HepG2 (cell line): ENCODE results near the gene DPP6. TPM values are rescaled to one million over a fixed set of nuclear protein-coding genes. Genes with fewer than 3 reads are reported as not detected.

Experiments
- AGO1 ChIP-seq: fragments of 200-400 bp; formaldehyde crosslinking; IDR thresholded peaks from 2 replicates; pipeline ENCODE4 v1.6.1; 2017; ENCODE audit warnings: mild to moderate bottlenecking, low read depth, low read length, moderate library complexity; ENCODE audit not compliant: poor library complexity, severe bottlenecking
- BRCA1 ChIP-seq: sonication (generic); formaldehyde crosslinking; IDR thresholded peaks from 2 replicates; pipeline ENCODE4 v1.4.0; 2020; ENCODE audit warnings: missing genetic modification reagents
- DNMT1 ChIP-seq: sonication (generic); formaldehyde crosslinking; IDR thresholded peaks from 2 replicates; pipeline ENCODE4 v1.5.1; 2020; ENCODE audit warnings: mild to moderate bottlenecking, missing genetic modification reagents
- HDAC1 ChIP-seq: sonication (generic); formaldehyde crosslinking; IDR thresholded peaks from 2 replicates; pipeline ENCODE4 v1.5.1; 2020; ENCODE audit warnings: mild to moderate bottlenecking, missing genetic modification reagents
- HNF4G ChIP-seq, 2 experiments: sonication (generic) in 1 of 2; formaldehyde crosslinking in 1 of 2; IDR thresholded peaks; 2 replicates each; pipeline versions ENCODE4 v1.4.0 to v1.6.1; 2011 to 2020; ENCODE audit warnings: borderline replicate concordance in 2 of 2, low read depth in 2 of 2, mild to moderate bottlenecking in 2 of 2, low read length in 1 of 2, missing genetic modification reagents in 1 of 2, moderate library complexity in 1 of 2
- KDM6A ChIP-seq: IDR thresholded peaks from 2 replicates; pipeline ENCODE4 v1.6.1; 2016; ENCODE audit warnings: low read depth
- SALL1 ChIP-seq: sonication (generic); formaldehyde crosslinking; IDR thresholded peaks from 2 replicates; pipeline ENCODE4 v1.8.0; 2022; ENCODE audit warnings: mild to moderate bottlenecking, missing genetic modification reagents
- TBX3 ChIP-seq: fragments of 450-650 bp; IDR thresholded peaks from 2 replicates; pipeline ENCODE4 v1.6.1; 2017; ENCODE audit warnings: antibody characterized with exemption, mild to moderate bottlenecking, inconsistent platforms, borderline replicate concordance
- TRIM24 ChIP-seq: sonication (generic); formaldehyde crosslinking; IDR thresholded peaks from 2 replicates; pipeline ENCODE4 v1.8.0; 2022; ENCODE audit warnings: mild to moderate bottlenecking, missing genetic modification reagents
- ZNF160 ChIP-seq: sonication (generic); formaldehyde crosslinking; IDR thresholded peaks from 2 replicates; pipeline ENCODE4 v1.8.0; 2022; ENCODE audit warnings: mild to moderate bottlenecking, inconsistent platforms, missing genetic modification reagents
- ZNF207 ChIP-seq: fragments of 450-650 bp; IDR thresholded peaks from 2 replicates; pipeline ENCODE4 v1.6.1; 2016; ENCODE audit warnings: antibody characterized with exemption, borderline replicate concordance
- polyA plus RNA-seq, 8 experiments: library from polyadenylated mRNA; depleted of rRNA in 3 of 8; stranded (reverse) in 7 of 8; unstranded in 1 of 8; fragments of >200 nt; fragmentation: Illumina TruSeq in 4 of 8; extraction: Trizol in 4 of 8; gene quantifications; 2 replicates each; pipeline versions ENCODE4 v1.2.1 to v1.2.3, GENCODE V29; 2011 to 2016; ENCODE audit warnings: low read depth in 4 of 8, missing spikeins in 1 of 8, mixed read lengths in 1 of 8; ENCODE audit not compliant: insufficient read depth in 1 of 8
- total RNA-seq, 5 experiments: library from RNA; depleted of rRNA; stranded (reverse); fragments of >200 nt; fragmentation: Illumina TruSeq; extraction: Trizol; gene quantifications; 2 replicates each; pipeline ENCODE4 v1.2.3, GENCODE V29; 2016; ENCODE audit warnings: low read depth in 1 of 5
- TF ChIP-seq, protein P1 (sequence below): IDR thresholded peaks from 2 replicates; pipeline ENCODE4 v1.6.1; 2012; ENCODE audit warnings: low read length, improper control_type of control experiment
- TF ChIP-seq, protein P2 (sequence below): IDR thresholded peaks from 2 replicates; pipeline ENCODE4 v1.4.0; 2020; ENCODE audit warnings: mild to moderate bottlenecking, missing genetic modification reagents
- TF ChIP-seq, protein P3 (sequence below): sonication (generic); formaldehyde crosslinking; conservative IDR thresholded peaks from 2 replicates; pipeline ENCODE4 v1.8.0; 2022; ENCODE audit warnings: missing genetic modification reagents
- TF ChIP-seq, protein P4 (sequence below): IDR thresholded peaks from 2 replicates; pipeline ENCODE4 v1.6.1; 2012; ENCODE audit warnings: inconsistent platforms
- TF ChIP-seq, protein P5 (sequence below): sonication (generic); formaldehyde crosslinking; IDR thresholded peaks from 2 replicates; pipeline ENCODE4 v1.5.0; 2020; ENCODE audit warnings: missing genetic modification reagents

The DPP6 gene
- total and polyA plus RNA-seq, 2 of the 13 experiments (the other 11 are each of a cell fraction or from before 2014, with no cell fraction given) = not detected

DNA sequence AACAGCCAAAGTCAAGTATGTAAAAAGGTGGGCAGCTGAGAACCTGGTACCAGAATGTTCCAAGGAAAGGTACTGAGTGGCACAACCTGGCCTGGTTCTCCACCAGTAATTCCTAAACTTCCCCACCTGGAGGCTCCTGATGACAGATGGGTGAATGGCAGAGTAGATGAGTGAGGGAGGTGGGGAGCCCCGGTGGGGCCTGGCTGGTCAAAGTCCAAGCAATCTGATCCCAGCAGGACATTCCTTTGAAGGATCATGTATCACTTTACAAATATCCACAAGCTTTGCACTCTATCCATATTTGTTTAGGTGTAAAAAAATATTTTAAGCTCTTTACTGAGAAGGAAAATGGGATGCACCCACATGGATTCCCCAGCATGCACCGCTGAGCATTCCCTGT, 250.2 kb downstream of the DPP6 start (continued):
- TF ChIP-seq, protein P1, sequence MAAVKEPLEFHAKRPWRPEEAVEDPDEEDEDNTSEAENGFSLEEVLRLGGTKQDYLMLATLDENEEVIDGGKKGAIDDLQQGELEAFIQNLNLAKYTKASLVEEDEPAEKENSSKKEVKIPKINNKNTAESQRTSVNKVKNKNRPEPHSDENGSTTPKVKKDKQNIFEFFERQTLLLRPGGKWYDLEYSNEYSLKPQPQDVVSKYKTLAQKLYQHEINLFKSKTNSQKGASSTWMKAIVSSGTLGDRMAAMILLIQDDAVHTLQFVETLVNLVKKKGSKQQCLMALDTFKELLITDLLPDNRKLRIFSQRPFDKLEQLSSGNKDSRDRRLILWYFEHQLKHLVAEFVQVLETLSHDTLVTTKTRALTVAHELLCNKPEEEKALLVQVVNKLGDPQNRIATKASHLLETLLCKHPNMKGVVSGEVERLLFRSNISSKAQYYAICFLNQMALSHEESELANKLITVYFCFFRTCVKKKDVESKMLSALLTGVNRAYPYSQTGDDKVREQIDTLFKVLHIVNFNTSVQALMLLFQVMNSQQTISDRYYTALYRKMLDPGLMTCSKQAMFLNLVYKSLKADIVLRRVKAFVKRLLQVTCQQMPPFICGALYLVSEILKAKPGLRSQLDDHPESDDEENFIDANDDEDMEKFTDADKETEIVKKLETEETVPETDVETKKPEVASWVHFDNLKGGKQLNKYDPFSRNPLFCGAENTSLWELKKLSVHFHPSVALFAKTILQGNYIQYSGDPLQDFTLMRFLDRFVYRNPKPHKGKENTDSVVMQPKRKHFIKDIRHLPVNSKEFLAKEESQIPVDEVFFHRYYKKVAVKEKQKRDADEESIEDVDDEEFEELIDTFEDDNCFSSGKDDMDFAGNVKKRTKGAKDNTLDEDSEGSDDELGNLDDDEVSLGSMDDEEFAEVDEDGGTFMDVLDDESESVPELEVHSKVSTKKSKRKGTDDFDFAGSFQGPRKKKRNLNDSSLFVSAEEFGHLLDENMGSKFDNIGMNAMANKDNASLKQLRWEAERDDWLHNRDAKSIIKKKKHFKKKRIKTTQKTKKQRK = no peak
- TF ChIP-seq, protein P2, sequence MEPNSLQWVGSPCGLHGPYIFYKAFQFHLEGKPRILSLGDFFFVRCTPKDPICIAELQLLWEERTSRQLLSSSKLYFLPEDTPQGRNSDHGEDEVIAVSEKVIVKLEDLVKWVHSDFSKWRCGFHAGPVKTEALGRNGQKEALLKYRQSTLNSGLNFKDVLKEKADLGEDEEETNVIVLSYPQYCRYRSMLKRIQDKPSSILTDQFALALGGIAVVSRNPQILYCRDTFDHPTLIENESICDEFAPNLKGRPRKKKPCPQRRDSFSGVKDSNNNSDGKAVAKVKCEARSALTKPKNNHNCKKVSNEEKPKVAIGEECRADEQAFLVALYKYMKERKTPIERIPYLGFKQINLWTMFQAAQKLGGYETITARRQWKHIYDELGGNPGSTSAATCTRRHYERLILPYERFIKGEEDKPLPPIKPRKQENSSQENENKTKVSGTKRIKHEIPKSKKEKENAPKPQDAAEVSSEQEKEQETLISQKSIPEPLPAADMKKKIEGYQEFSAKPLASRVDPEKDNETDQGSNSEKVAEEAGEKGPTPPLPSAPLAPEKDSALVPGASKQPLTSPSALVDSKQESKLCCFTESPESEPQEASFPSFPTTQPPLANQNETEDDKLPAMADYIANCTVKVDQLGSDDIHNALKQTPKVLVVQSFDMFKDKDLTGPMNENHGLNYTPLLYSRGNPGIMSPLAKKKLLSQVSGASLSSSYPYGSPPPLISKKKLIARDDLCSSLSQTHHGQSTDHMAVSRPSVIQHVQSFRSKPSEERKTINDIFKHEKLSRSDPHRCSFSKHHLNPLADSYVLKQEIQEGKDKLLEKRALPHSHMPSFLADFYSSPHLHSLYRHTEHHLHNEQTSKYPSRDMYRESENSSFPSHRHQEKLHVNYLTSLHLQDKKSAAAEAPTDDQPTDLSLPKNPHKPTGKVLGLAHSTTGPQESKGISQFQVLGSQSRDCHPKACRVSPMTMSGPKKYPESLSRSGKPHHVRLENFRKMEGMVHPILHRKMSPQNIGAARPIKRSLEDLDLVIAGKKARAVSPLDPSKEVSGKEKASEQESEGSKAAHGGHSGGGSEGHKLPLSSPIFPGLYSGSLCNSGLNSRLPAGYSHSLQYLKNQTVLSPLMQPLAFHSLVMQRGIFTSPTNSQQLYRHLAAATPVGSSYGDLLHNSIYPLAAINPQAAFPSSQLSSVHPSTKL (CRISPR knock-in tag) = peak; percentile 73
- TF ChIP-seq KDM6A (CRISPR knock-in tag) = no peak
- peak; percentile 66 for TF ChIP-seq SALL1
- TF ChIP-seq, protein P3, sequence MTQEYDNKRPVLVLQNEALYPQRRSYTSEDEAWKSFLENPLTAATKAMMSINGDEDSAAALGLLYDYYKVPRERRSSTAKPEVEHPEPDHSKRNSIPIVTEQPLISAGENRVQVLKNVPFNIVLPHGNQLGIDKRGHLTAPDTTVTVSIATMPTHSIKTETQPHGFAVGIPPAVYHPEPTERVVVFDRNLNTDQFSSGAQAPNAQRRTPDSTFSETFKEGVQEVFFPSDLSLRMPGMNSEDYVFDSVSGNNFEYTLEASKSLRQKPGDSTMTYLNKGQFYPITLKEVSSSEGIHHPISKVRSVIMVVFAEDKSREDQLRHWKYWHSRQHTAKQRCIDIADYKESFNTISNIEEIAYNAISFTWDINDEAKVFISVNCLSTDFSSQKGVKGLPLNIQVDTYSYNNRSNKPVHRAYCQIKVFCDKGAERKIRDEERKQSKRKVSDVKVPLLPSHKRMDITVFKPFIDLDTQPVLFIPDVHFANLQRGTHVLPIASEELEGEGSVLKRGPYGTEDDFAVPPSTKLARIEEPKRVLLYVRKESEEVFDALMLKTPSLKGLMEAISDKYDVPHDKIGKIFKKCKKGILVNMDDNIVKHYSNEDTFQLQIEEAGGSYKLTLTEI = no peak
- TF ChIP-seq ZNF207 = no peak
- peak; percentile 90 for TF ChIP-seq TBX3
- TF ChIP-seq TRIM24 (CRISPR knock-in tag) = no peak
- TF ChIP-seq DNMT1 = no peak
- TF ChIP-seq, protein P4, sequence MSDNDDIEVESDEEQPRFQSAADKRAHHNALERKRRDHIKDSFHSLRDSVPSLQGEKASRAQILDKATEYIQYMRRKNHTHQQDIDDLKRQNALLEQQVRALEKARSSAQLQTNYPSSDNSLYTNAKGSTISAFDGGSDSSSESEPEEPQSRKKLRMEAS = no peak
- TF ChIP-seq BRCA1 (CRISPR knock-in tag) = no peak
- no peak for TF ChIP-seq AGO1
- no peak for TF ChIP-seq ZNF160
- TF ChIP-seq HDAC1 (CRISPR knock-in tag) = peak; percentile 32; the same call in 1 of the 2 replicates
- peak; percentile 83 for TF ChIP-seq HNF4G (IDR thresholded peaks at IDR 0.05; ENCODE audit: borderline replicate concordance, low read depth, low read length)
- TF ChIP-seq HNF4G (CRISPR knock-in tag; IDR thresholded peaks at IDR 0.05; ENCODE audit: borderline replicate concordance, low read depth) = peak; percentile 63; the same call in 1 of the 2 replicates
- TF ChIP-seq, protein P5, sequence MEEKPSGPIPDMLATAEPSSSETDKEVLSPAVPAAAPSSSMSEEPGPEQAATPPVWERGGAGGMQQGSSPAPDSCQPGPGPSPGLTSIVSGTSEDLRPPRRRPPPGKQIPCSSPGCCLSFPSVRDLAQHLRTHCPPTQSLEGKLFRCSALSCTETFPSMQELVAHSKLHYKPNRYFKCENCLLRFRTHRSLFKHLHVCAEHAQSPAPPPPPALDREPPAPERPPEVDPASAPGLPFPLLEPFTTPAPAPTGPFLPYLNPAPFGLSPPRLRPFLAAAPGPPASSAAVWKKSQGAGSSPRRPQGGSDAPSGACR (CRISPR knock-in tag) = no peak
